Activated gamma-delta T cell treated with anti-CD3 and anti-CD28 coated beads, Interleukin-2, amount 50 U/mL, for 16 hours (primary cell): ENCODE measurements around the gene PNPO.
"Not testable (repeated sequence)": the region's sequence is repeated elsewhere in the genome, so short reads cannot be mapped to it uniquely, and the experiment has no call there.

Source experiments
- DNase-seq: peaks from one replicate; pipeline ENCODE4 v3.0.0-alpha.2; 2020; ENCODE audit warnings: low read depth

The PNPO gene

GRCh38 chr17:47975189-47975822 lies 33.9 kb downstream of the PNPO start:
- no peak for DNase-seq

GRCh38 chr17:47975823-47976205 lies 34.4 kb downstream of the PNPO start:
- no peak for DNase-seq

GRCh38 chr17:47978324-47978723 lies 37.0 kb downstream of the PNPO start:
- DNase-seq = peak; percentile 13

GRCh38 chr17:47980541-47980940 lies 39.2 kb downstream of the PNPO start:
- DNase-seq = no peak

GRCh38 chr17:47981462-47981861 lies 40.1 kb downstream of the PNPO start:
- DNase-seq = no peak

- no peak for DNase-seq
Measured at GRCh38 chr17:47982091-47982617, 40.8 kb downstream of the PNPO start.

- no peak for DNase-seq
Measured at GRCh38 chr17:47982645-47983390, 41.4 kb downstream of the PNPO start.

- DNase-seq = no peak
Measured at GRCh38 chr17:47983492-47984223, 42.3 kb downstream of the PNPO start.

- DNase-seq = no peak
Measured at GRCh38 chr17:47986520-47986919, 45.1 kb downstream of the PNPO start.

- DNase-seq = no peak
Measured at GRCh38 chr17:47987240-47987835, 46.0 kb downstream of the PNPO start.

- not testable (repeated sequence) for DNase-seq
Measured at GRCh38 chr17:47988445-47988844, 47.1 kb downstream of the PNPO start.

GRCh38 chr17:47989159-47989558 lies 47.8 kb downstream of the PNPO start:
- no peak for DNase-seq

- no peak for DNase-seq
Measured at GRCh38 chr17:47989700-47990099, 48.3 kb downstream of the PNPO start.

- no peak for DNase-seq
Measured at GRCh38 chr17:47990962-47991731, 49.8 kb downstream of the PNPO start.

- no peak for DNase-seq
Measured at GRCh38 chr17:47992216-47992615, 50.8 kb downstream of the PNPO start.

GRCh38 chr17:47993031-47993564 lies 51.7 kb downstream of the PNPO start:
- no peak for DNase-seq

- no peak for DNase-seq
Measured at GRCh38 chr17:47993964-47994363, 52.6 kb downstream of the PNPO start.

- DNase-seq = no peak
Measured at GRCh38 chr17:47994724-47995123, 53.4 kb downstream of the PNPO start.

GRCh38 chr17:47995241-47995935 lies 54.0 kb downstream of the PNPO start:
- no peak for DNase-seq

- no peak for DNase-seq
Measured at GRCh38 chr17:47996201-47996600, 54.8 kb downstream of the PNPO start.

GRCh38 chr17:47997586-47997985 lies 56.2 kb downstream of the PNPO start:
- DNase-seq = no peak
